Stimulated activated CD4-positive, alpha-beta T cell treated with anti-CD3 and anti-CD28 coated beads, Interleukin-4, amount 100 ng/mL, for 48 hours (primary cell): ENCODE measurements around the gene SF3A1.

Source experiments
- DNase-seq, 2 donors: peaks; one replicate each; pipeline ENCODE4 v3.0.0-alpha.2; 2020; ENCODE audit warnings: low read depth in 2 of 2

SF3A1 gene

GRCh38 chr22:30304495-30305244 is 52.0 kb downstream of the SF3A1 start:
- DNase-seq = no peak

GRCh38 chr22:30302810-30303138 is 53.9 kb downstream of the SF3A1 start:
- DNase-seq = no peak

GRCh38 chr22:30301995-30302809 is 54.5 kb downstream of the SF3A1 start:
- no peak for DNase-seq

GRCh38 chr22:30299322-30299721 is 57.4 kb downstream of the SF3A1 start:
- DNase-seq = no peak

- no peak for DNase-seq
Measured at GRCh38 chr22:30297991-30298701, 58.5 kb downstream of the SF3A1 start.

GRCh38 chr22:30297276-30297990 is 59.3 kb downstream of the SF3A1 start:
- no peak for DNase-seq

- DNase-seq = no peak
Measured at GRCh38 chr22:30296833-30297232, 59.9 kb downstream of the SF3A1 start.

- no peak for DNase-seq
Measured at GRCh38 chr22:30296324-30296723, 60.4 kb downstream of the SF3A1 start.

GRCh38 chr22:30295576-30295975 is 61.1 kb downstream of the SF3A1 start:
- DNase-seq = no peak

- no peak for DNase-seq
Measured at GRCh38 chr22:30294830-30295229, 61.9 kb downstream of the SF3A1 start.

- no peak for DNase-seq
Measured at GRCh38 chr22:30294066-30294465, 62.6 kb downstream of the SF3A1 start.

GRCh38 chr22:30293026-30293425 is 63.7 kb downstream of the SF3A1 start:
- no peak for DNase-seq

- DNase-seq = no peak
Measured at GRCh38 chr22:30292069-30292970, 64.4 kb downstream of the SF3A1 start.

- no peak for DNase-seq
Measured at GRCh38 chr22:30291058-30291892, 65.4 kb downstream of the SF3A1 start.

- no peak for DNase-seq
Measured at GRCh38 chr22:30290342-30291057, 66.2 kb downstream of the SF3A1 start.

- no peak for DNase-seq
Measured at GRCh38 chr22:30289980-30290313, 66.7 kb downstream of the SF3A1 start.

GRCh38 chr22:30289141-30289979 is 67.3 kb downstream of the SF3A1 start, which contains the start of gene CASTOR1:
TSS of gene CASTOR1 (minus strand) at chr22:30289505. CDS start at chr22:30289497, 8 bp downstream.
- DNase-seq = peak; percentile 86 to 93

GRCh38 chr22:30288419-30289140 is 68.1 kb downstream of the SF3A1 start:
- no peak for DNase-seq
